HL-60/S4 (cell line): ENCODE results near the gene CLEC16A.

Experiments used
- in situ Hi-C: fragments of 300-500 bp; cut with MboI; formaldehyde crosslinking; loops from 2 replicates; pipeline ENCODE4 v1.14.3; 2022; ENCODE audit warnings: low sequenced_read_pairs

CLEC16A gene

DNA sequence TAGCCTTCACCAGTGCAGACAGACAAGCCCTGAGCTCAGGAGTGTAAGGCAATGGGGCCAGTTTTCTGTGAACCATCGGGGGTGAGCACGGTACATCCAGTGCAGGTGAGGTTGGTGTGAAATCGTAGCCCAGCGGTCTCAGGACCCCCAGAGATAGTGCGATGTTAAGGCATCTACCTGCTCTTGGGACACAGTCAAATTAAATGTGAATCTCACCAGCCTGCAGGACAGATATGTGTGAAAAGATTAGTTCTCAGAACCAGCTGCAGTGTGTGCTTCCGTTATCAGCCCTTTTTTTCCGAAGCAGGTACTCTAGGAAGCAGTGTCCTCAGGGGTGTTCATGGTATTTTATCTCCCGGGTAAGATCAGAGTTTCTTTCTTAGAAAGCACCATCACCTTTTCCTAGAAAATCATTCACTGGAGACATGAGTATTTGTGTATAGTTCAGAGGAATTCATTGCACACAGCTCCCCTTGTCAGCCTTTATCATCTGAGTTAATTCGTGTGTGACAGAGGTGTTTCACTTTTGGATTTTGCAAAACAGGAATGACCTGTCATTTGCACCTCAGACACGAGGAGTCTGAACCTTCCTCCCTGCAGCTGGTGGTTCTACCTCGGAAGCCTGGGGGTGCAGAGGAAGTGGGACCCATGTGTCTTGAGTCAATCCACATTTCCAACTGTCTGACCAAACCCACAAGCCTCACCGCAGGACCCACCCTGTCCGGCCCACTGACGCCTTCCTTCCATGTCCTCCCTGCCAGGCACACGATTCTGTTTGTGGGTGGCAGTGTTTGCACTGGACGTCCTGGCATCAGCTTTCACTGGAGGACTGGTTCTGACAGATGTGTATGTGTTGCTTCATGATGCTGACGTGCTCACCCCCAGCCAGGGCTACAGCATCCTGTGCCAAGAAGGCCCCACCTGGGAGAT, 107.8 kb downstream of the CLEC16A start:
- in situ Hi-C loops, result no loop called here

GRCh38 chr16:11053916-11054460, 109.6 kb downstream of the CLEC16A start:
- in situ Hi-C loops, result no loop called here

GRCh38 chr16:11056090-11056992, 112.0 kb downstream of the CLEC16A start:
- in situ Hi-C loops, result no loop called here

DNA sequence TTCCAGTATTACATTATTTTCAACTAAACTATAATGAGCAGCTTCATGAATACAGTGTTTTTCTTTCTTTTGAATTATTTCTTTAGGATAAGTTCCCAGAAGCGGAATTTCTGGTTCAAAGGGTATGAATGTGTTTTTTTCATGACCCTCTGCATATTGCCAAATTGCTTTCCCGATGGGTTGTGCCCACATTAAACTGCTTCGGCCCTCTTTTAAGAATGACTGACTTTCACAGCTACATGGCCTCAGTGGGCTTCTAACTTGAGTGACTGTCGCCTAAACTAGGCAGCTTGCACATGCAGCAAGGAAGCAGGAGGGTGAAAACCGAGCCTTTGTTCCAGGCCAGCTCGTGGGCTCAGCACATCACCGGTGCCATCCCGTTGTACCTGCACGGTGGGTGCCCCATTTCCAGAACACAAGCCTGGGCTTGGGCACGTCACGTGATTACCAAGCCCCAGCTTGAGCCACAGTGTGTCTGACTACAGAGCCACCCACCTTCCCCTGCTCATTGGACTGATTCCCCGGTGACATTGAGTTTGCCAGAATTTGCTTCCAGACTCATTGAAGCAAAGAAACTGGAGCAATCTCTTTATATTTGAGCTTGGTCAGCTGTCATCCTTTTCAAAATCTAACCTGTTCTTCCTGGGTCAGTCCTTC, 112.8 kb downstream of the CLEC16A start:
- in situ Hi-C loops, result no loop called here

DNA sequence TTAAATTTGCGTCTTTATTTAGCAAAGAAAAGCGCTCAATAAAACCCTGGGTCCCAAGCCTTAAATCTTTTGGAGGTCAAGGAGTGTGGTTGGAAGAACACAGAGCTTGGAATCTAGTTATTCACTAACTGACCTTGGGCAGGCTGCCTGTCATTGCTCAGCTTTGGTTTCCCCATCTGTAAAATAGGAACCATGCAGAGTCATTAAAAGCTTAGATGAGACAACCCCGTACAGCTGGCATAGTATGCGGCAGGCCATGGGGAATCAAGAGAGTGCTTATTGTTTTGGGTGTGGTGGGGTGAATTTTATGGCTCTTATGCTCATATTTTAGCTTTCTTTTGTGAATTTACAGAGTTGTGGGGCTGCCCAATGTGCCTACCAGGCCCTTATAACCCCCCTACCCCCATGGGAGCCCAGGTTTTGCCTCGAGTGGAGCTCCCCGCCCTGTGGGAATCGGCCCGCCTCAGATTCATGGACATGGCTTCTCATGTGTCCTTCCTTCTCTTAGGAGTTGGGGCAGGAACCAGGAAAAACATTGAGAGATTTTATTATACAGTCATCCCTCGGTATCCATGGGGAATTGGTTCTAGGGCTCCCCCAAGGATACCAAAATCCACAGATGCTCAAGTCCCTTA, 113.5 kb downstream of the CLEC16A start:
- in situ Hi-C loops, result no loop called here

GRCh38 chr16:11058832-11059231, 114.5 kb downstream of the CLEC16A start:
- in situ Hi-C loops, result no loop called here

DNA sequence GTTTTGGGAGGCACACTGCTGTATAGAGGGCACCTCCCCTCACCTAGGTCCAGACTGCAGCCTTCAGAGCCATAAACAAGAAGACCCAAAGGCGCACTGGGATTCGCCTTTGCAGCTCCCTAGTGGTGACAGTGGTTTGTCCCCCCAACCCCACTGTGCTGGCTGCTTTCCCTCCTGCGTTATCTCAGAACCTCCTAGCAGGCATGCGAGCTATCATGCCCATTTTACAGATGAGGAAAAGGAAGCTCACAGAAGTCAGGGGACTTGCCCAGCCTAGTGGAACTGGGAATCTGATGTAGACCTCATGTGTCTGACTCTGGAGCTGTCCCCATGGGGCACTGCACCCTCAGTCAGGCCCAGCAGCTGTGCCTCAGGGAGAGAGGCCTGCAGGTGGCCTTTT, 115.2 kb downstream of the CLEC16A start:
- in situ Hi-C loops, result no loop called here

DNA sequence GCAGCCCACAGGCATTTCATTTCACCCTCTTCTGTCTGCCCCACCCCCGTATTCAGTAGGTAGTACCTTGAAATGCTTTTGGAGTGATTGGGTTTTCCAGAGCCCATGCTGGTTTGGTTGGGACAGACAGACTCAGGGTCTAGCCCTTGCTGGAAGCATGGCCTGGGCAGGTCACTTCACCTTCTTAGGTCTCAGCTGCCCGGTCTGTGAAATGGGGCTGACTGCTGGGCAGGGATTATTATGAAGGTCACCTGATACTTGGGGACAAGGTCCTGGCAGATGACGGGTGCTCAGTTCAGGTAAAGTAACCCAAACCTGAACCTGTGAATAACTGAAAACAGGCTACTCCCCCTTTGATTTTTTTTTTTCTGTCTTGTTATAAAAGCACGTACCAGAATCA, 116.0 kb downstream of the CLEC16A start:
- in situ Hi-C loops, result no loop called here

DNA sequence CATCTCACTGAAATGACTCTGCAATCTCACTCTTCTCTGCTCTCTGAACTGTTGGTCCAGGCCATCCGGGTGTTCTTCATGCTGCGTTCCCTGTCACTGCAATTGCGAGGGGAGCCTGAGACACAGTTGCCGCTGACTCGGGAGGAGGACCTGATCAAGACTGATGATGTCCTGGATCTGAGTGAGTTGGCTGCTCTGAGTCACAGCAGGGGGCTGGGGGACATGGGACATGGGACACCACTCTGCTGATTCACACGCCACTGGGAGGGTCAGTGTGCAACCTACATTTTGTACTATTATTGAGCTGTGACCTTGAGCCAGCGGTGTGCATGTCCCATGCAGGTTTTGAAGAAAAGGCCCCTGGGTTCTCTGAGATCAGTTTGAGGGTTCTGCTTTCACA, 116.5 kb downstream of the CLEC16A start:
- in situ Hi-C loops, result no loop called here

DNA sequence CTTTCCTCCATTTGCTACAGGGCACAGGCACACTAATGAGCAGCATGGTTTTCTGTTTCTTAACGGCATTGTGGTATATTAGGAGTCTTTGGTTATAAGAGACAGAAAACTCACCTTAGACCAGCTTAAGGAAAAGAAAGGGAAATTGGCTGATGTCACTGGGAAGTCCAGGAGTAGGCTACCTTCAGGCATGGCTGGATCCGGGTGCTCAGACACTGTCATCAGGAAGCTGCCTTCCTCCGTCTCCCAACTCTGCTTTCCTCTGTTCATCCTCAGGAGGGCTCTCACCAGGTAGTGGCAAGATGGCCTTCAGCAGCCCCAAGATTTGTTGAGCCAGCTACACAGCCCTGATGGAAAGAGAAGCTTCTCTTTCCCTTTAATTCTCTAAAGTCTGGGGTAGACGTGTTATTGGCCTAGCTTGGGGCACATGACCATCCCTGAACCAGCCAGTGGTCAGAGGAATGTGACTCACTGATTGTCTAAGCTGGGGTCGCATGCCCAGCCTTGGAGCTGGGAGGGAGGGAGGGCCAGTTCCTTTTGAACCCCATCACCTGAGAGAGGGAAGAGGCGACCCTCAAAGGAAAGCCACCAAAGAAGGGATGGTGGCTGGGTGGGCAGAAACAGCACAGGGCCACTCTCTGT, 117.4 kb downstream of the CLEC16A start:
- in situ Hi-C loops, result no loop called here

GRCh38 chr16:11063448-11064201, 119.3 kb downstream of the CLEC16A start:
- in situ Hi-C loops, result no loop called here

DNA sequence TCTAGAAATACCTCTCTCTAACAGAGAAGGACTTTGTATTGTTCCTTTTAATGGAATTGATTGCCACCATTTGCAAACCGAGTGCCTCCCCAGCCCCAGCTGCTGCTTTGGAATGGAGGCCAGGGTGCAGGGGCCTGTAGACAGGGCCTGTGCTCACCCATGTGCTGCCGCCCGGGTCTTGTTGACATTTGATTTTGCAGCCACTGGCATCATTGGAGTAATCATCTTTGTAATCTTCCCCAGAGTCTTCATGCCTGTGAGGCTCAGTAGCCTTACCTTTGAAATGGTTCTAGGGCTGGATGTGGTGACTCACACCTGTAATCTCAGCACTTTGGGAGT, 119.8 kb downstream of the CLEC16A start:
- in situ Hi-C loops, result no loop called here

GRCh38 chr16:11064851-11065250, 120.5 kb downstream of the CLEC16A start:
- in situ Hi-C loops, result no loop called here

DNA sequence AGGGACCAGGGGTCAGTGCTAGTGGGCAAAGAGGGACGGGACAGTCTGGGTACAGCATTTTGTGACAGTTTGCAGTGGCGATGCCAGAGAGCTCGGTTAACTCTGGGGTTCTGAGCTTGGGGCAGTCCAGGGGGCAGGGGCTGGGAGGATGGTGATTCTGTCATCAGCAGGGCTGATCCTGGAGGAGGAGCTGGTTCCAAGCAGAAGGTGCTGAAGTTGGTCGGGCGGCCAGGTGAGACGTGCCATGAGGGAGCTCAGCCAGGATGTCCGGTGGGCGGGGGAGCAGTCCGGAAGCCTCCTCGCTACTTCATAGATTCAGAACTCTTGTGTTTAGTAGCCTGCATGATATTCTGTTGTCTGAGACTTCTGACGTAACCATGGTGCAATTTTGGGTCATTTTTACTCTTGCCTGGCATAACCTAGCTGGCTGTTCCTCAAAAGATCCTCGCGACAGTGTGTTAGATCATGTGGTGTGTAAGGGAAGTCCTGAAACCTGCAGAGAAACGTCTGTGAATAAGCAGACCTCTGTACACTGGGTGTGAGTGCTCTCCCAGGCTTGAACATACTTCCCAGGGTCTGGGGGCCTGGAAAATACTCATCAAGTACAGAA, 122.0 kb downstream of the CLEC16A start:
- in situ Hi-C loops, result no loop called here

DNA sequence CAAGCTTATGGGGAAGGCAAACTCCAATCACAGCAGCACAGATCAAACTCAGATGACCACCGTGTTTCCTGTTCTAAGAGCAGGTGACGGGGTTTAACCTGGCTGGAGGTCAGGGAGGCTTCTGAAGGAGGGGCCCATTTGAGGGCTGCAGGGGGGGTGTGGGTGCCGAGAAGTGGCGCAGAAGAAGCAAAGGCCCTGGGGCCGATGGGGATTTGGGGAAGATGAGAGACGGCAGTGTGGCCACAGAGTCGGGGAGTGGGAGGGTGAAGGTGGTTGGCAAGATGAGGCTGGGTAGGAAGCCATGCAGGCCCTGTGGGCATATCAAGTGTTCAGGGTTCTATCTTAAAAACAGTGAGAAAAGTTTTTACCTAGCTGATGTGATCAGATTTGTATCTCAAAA, 122.9 kb downstream of the CLEC16A start:
- in situ Hi-C loops, result no loop called here

GRCh38 chr16:11067697-11068141, 123.4 kb downstream of the CLEC16A start:
- in situ Hi-C loops, result no loop called here

DNA sequence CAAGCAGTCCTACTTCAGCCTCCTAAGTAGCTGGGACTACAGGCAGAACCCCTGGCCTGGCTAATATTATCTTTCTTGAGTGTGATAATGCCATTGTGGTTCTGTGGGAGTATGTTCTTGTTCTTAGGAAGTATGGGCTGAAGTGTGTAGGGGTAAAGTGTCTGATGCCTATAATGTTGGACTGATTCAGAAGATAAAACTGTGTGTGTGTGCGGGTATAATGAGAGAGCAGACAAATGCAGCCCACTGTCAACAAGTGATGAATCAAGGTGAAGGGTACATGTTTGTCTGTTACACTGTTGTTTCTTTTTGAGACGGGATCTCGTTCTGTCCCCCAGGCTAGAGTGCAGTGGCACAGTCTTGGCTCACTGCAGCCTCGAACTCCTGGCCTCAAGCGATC, 127.5 kb downstream of the CLEC16A start:
- in situ Hi-C loops, result no loop called here

DNA sequence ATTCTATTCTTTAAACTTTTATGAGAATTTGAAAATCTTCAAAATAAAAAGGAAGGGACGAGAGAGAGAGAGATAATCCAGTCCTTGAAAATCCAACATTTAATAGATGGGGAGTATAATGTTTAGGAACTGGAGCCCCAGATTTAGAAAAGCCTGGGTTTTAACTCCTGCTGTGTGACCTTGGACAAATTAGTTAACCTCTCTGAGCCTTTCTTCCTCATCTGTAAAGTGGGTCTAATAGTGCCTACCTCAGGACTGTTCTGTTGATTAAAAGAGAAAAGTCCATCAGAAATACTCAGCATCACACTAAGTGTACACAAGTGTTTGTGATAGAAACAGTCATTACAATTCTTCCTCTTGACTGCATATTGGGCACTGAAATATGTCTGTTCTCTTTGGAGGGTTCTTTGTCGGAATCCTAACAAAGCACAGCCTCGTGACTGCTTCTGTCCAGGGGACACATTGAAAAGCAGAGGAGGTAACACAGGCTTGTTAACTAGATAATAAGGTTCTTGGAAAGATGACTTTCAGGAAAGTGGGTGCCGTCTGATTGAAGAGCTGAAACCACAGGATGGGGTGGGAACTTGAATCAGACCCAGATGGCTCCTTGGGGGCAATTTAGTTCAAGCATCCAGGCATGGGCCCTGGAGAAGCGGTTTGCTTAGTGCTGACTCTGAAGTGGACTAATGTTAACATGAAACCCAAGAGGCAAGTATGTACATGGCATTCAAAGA, 128.2 kb downstream of the CLEC16A start:
- in situ Hi-C loops, result no loop called here
